ENCODE measurements around the gene LCN12.

The LCN12 gene

GRCh38 chr9:136926749-136927148 is 25.3 kb upstream of the LCN12 start:
- in situ Hi-C loops (cut with HindIII; ENCODE audit: low sequenced_read_pairs), result loop anchor here (5.0 to 25.0 kb wide), 3 partner anchors 39 to 236 kb away; partner anchors contain the start of genes AJM1, LRRC26, TMEM210 and TRAF2

GRCh38 chr9:136927343-136928271 is 24.5 kb upstream of the LCN12 start:
- in situ Hi-C loops (cut with HindIII; ENCODE audit: low sequenced_read_pairs), result loop anchor here (5.0 to 25.0 kb wide), 3 partner anchors 40 to 235 kb away; partner anchors contain the start of genes AJM1, LRRC26, TMEM210 and TRAF2

- in situ Hi-C loops (cut with HindIII; ENCODE audit: low sequenced_read_pairs), result loop anchor here (5.0 to 25.0 kb wide), 3 partner anchors 41 to 234 kb away; partner anchors contain the start of genes AJM1, LRRC26, TMEM210 and TRAF2
These were observed 23.5 kb upstream of the LCN12 start for GRCh38 chr9:136928591-136928990.

GRCh38 chr9:136930014-136930413 is 22.1 kb upstream of the LCN12 start:
- in situ Hi-C loops (cut with HindIII; ENCODE audit: low sequenced_read_pairs), result loop anchor here (25.0 kb wide), 1 partner anchor 232 kb away; the partner anchor contains the start of genes LRRC26 and TMEM210

- in situ Hi-C loops (cut with HindIII; ENCODE audit: low sequenced_read_pairs), result loop anchor here (25.0 kb wide), 1 partner anchor 231 kb away; the partner anchor contains the start of genes LRRC26 and TMEM210
These were observed 20.4 kb upstream of the LCN12 start for GRCh38 chr9:136931611-136932130.

GRCh38 chr9:136934277-136934676 is 17.8 kb upstream of the LCN12 start:
- in situ Hi-C loops (cut with HindIII; ENCODE audit: low sequenced_read_pairs), result loop anchor here (25.0 kb wide), 1 partner anchor 228 kb away; the partner anchor contains the start of genes LRRC26 and TMEM210

- in situ Hi-C loops (cut with HindIII; ENCODE audit: low sequenced_read_pairs), result loop anchor here (25.0 kb wide), 1 partner anchor 227 kb away; the partner anchor contains the start of genes LRRC26 and TMEM210
These were observed 16.4 kb upstream of the LCN12 start for GRCh38 chr9:136935651-136936050.

GRCh38 chr9:136936645-136937170 is 15.4 kb upstream of the LCN12 start:
- in situ Hi-C loops (cut with HindIII; ENCODE audit: low sequenced_read_pairs), result loop anchor here (25.0 kb wide), 1 partner anchor 226 kb away; the partner anchor contains the start of genes LRRC26 and TMEM210

GRCh38 chr9:136937186-136938001 is 14.7 kb upstream of the LCN12 start:
- in situ Hi-C loops (cut with HindIII; ENCODE audit: low sequenced_read_pairs), result loop anchor here (25.0 kb wide), 1 partner anchor 225 kb away; the partner anchor contains the start of genes LRRC26 and TMEM210

- in situ Hi-C loops (cut with HindIII; ENCODE audit: low sequenced_read_pairs), result loop anchor here (25.0 kb wide), 1 partner anchor 223 kb away; the partner anchor contains the start of genes LRRC26 and TMEM210
These were observed 12.6 kb upstream of the LCN12 start for GRCh38 chr9:136939431-136939995.

GRCh38 chr9:136939996-136940525 is 12.0 kb upstream of the LCN12 start:
- in situ Hi-C loops (cut with HindIII; ENCODE audit: low sequenced_read_pairs), result loop anchor here (25.0 kb wide), 1 partner anchor 222 kb away; the partner anchor contains the start of genes LRRC26 and TMEM210

GRCh38 chr9:136940526-136941230 is 11.4 kb upstream of the LCN12 start:
- in situ Hi-C loops (cut with HindIII; ENCODE audit: low sequenced_read_pairs), result loop anchor here (25.0 kb wide), 1 partner anchor 222 kb away; the partner anchor contains the start of genes LRRC26 and TMEM210

GRCh38 chr9:136941231-136942111 is 10.6 kb upstream of the LCN12 start:
- in situ Hi-C loops (cut with HindIII; ENCODE audit: low sequenced_read_pairs), result loop anchor here (25.0 kb wide), 1 partner anchor 221 kb away; the partner anchor contains the start of genes LRRC26 and TMEM210

GRCh38 chr9:136942112-136942880 is 9.8 kb upstream of the LCN12 start:
- in situ Hi-C loops (cut with HindIII; ENCODE audit: low sequenced_read_pairs), result loop anchor here (25.0 kb wide), 1 partner anchor 220 kb away; the partner anchor contains the start of genes LRRC26 and TMEM210

- in situ Hi-C loops (cut with HindIII; ENCODE audit: low sequenced_read_pairs), result loop anchor here (25.0 kb wide), 1 partner anchor 219 kb away; the partner anchor contains the start of genes LRRC26 and TMEM210
These were observed 9.2 kb upstream of the LCN12 start for GRCh38 chr9:136942881-136943230.

Data from endothelial cell of hepatic sinusoid (primary cell).